Ascending aorta (tissue), 2 donors: ENCODE measurements around the gene C2CD3. TPM values are rescaled to one million over a fixed set of nuclear protein-coding genes. Genes with fewer than 3 reads are reported as not detected.

Experiments
- DNase-seq, 2 donors: peaks; one replicate each; pipeline ENCODE4 v3.0.0-alpha.2; 2019; ENCODE audit warnings: low spot score in 2 of 2
- H3K27ac ChIP-seq, 2 donors: fragments of 200-600 bp; sonication (generic); one replicate each; pipeline ENCODE4 v1.5.1; 2016 to 2017; ENCODE audit warnings: mild to moderate bottlenecking in 1 of 2
- H3K27me3 ChIP-seq: fragments of 200-600 bp; sonication (generic); one replicate; pipeline ENCODE4 v1.5.1; 2017
- H3K36me3 ChIP-seq, 2 donors: fragments of 200-600 bp; sonication (generic); one replicate each; pipeline ENCODE4 v1.5.1; 2016
- H3K4me1 ChIP-seq, 2 donors: fragments of 200-600 bp; sonication (generic); one replicate each; pipeline ENCODE4 v1.5.1; 2016 to 2017; ENCODE audit warnings: mild to moderate bottlenecking in 1 of 2
- H3K4me3 ChIP-seq, 2 donors: fragments of 200-600 bp; sonication (generic); one replicate each; pipeline ENCODE4 v1.5.1; 2016 to 2017; ENCODE audit warnings: mild to moderate bottlenecking in 1 of 2
- H3K9me3 ChIP-seq, 2 donors: fragments of 200-600 bp; sonication (generic); one replicate each; pipeline ENCODE4 v1.5.1; 2016
- intact Hi-C: fragments of 100-400 bp; cut with DNase I; formaldehyde crosslinking; loops from one replicate; pipeline ENCODE4 v1.15.1; 2023
- total RNA-seq: library from RNA; depleted of rRNA; stranded (reverse); fragments of >200 nt; gene quantifications from one replicate; pipeline ENCODE4 v1.1.0, GENCODE V29; 2016
- TF ChIP-seq, protein P1 (sequence below), 3 experiments: fragments of 200-600 bp in 2 of 3; fragments of 450-650 bp in 1 of 3; sonication (generic) in 2 of 3; IDR thresholded peaks; one replicate each; pipeline ENCODE4 v1.5.1; 2016 to 2019; ENCODE audit warnings: antibody characterized with exemption in 3 of 3, mild to moderate bottlenecking in 1 of 3, moderate library complexity in 1 of 3

The C2CD3 gene
- total RNA-seq, 1 donor from 2014 or later: 11.4 TPM

DNA sequence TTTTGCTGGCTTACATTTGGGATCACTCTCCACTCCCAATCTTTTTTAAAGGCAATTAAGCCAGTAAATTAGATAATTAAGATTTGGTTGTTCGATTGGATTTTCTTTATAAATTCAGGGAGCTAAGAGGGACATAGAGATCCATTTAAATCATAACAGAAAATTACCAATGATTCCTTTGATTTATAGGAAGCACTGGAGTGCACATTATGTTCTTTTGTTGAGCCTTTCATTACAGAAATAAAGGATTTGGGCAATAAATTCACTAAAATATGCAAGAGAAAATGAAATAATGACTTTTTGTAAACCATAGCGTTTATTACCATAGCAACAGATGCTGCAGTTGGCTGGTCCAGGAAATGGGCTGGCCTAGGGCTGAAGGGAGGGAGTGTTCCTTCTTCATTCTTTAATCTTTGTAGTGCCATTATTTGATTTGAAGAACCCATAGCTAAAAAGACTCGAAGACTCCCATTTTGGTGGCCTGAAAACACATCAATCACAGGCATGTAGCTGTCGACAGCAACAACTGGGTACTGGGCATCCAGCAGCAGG lies 73.0 kb downstream of the C2CD3 start:
- TF ChIP-seq, protein P1, sequence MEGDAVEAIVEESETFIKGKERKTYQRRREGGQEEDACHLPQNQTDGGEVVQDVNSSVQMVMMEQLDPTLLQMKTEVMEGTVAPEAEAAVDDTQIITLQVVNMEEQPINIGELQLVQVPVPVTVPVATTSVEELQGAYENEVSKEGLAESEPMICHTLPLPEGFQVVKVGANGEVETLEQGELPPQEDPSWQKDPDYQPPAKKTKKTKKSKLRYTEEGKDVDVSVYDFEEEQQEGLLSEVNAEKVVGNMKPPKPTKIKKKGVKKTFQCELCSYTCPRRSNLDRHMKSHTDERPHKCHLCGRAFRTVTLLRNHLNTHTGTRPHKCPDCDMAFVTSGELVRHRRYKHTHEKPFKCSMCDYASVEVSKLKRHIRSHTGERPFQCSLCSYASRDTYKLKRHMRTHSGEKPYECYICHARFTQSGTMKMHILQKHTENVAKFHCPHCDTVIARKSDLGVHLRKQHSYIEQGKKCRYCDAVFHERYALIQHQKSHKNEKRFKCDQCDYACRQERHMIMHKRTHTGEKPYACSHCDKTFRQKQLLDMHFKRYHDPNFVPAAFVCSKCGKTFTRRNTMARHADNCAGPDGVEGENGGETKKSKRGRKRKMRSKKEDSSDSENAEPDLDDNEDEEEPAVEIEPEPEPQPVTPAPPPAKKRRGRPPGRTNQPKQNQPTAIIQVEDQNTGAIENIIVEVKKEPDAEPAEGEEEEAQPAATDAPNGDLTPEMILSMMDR (IDR thresholded peaks at IDR 0.05): no peak
- peaks cover 31 to 49% of the 10 kb centered on the region in 2 donors for H3K36me3 ChIP-seq
- no peak overlapping the region for H3K27ac ChIP-seq
- H3K9me3 ChIP-seq: no peaks in the 10 kb centered on the region
- DNase-seq: no peak
- no peaks in the 10 kb centered on the region for H3K27me3 ChIP-seq
- H3K4me1 ChIP-seq: no peaks in the 10 kb centered on the region
- H3K4me3 ChIP-seq: no peak overlapping the region
- intact Hi-C loops: no loop called here

DNA sequence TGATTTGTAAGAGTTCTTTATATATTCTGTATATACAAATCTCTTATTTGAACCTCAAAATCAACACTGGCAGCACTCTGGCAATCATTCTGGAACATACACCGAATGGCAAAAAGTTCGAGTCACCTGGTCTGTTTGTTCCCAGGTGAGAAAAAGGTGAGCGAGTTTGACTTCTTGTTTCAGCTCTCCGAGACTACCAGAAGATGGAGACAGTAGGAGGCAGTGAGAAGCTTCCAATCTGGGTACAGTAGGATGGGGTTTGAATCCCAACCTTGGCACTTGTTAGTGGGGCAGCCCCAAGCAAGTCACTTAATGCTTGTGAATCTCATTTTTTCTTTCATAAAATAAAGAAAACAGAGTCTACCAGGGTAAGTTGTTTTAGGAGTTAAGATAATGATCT lies 76.4 kb downstream of the C2CD3 start:
- H3K4me3 ChIP-seq: no peak overlapping the region
- intact Hi-C loops: no loop called here
- H3K36me3 ChIP-seq: peaks cover 47 to 57% of the 10 kb centered on the region in 2 donors

DNA sequence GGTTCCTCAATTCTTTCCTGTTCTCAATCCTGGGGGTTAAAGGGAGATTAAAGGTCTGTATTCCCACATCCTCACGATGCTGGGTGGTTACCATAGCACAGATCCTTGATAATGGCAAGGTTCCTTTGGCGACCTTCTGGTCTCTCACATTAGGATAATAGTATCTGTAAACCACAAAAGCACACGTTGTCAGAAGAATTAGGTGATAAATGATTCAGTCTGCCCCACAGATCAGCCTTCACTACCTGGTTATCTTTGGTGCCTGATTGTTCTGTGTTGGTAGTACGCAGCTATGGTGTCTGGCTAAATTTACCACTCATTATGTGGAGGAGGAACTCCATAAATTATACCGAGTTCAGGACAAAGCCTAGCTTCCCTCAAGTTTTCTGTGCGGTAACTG lies 78.4 kb downstream of the C2CD3 start:
- intact Hi-C loops: no loop called here

More for the DNA sequence above, 76.4 kb downstream of the C2CD3 start:
- H3K27ac ChIP-seq: no peak overlapping the region
- TF ChIP-seq, protein P1 (IDR thresholded peaks at IDR 0.05): no peak
- H3K27me3 ChIP-seq: no peaks in the 10 kb centered on the region
- no peaks in the 10 kb centered on the region for H3K9me3 ChIP-seq
- DNase-seq: no peak
- no peaks in the 10 kb centered on the region for H3K4me1 ChIP-seq

DNA sequence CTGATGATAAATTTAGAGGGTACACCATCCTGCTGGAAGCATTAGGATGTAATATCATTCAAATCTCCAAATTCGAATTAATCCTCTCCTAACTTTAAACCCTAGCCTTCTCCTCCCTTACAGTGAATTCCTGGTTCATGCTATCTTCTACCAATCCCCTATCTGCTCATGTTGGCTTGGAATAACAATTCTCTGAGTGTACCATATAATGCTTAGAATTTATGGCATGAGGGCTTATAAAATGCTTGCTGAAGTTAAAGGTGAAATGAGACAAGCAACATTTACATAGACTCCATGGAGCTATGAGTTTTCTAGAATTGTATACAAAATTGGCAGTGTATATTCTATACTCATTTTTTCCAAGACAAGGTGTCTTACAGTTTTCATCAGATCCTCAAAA lies 79.3 kb downstream of the C2CD3 start:
- TF ChIP-seq, protein P1 (IDR thresholded peaks at IDR 0.05): no peak
- intact Hi-C loops: no loop called here
- Histone ChIP-seq H3K4me1 (no peaks in the 10 kb centered on the region), H3K4me3 (no peak overlapping the region), H3K27me3 (no peaks in the 10 kb centered on the region), H3K9me3 (no peaks in the 10 kb centered on the region), H3K36me3 (peaks cover 49 to 73% of the 10 kb centered on the region in 2 donors), H3K27ac (no peak overlapping the region)
- DNase-seq: no peak

More for the DNA sequence above, 78.4 kb downstream of the C2CD3 start:
- no peak for DNase-seq
- H3K27me3 ChIP-seq: no peaks in the 10 kb centered on the region
- no peak overlapping the region for H3K27ac ChIP-seq
- TF ChIP-seq, protein P1 (IDR thresholded peaks at IDR 0.05): no peak
- H3K4me3 ChIP-seq: no peak overlapping the region
- no peaks in the 10 kb centered on the region for H3K9me3 ChIP-seq
- H3K36me3 ChIP-seq: peaks cover 49 to 64% of the 10 kb centered on the region in 2 donors
- no peaks in the 10 kb centered on the region for H3K4me1 ChIP-seq

DNA sequence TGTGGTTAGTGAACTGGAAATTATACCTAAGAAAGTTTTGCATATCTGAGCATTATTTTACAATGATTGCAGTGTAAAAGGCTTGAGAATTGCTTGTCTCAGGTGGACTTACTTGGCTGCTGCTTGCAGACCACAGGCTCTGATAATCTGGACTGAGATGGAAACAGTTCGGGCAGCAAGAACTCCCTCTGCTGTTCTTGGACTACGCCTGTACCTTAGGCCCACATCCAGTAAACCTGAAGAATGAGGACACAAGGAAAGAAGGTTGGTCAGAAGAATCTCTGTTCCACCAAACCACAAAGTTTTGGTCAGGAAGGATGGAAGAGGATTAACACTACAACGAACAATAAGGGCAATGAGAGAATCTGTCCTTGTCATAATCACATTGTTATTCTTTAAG lies 80.1 kb downstream of the C2CD3 start:
- H3K27me3 ChIP-seq: no peaks in the 10 kb centered on the region
- H3K4me3 ChIP-seq: no peak overlapping the region
- TF ChIP-seq, protein P1 (IDR thresholded peaks at IDR 0.05): no peak
- H3K36me3 ChIP-seq: peaks cover 50 to 74% of the 10 kb centered on the region in 2 donors
- DNase-seq: no peak
- H3K27ac ChIP-seq: no peak overlapping the region
- no peaks in the 10 kb centered on the region for H3K4me1 ChIP-seq
- intact Hi-C loops: no loop called here
- no peaks in the 10 kb centered on the region for H3K9me3 ChIP-seq
